HFFc6 (cell line): ENCODE measurements around the gene RMRP. TPM values are rescaled to one million over a fixed set of nuclear protein-coding genes. Genes with fewer than 3 reads are reported as not detected.
A peak's percentile ranks its signal among the peaks of the same experiment; 100 is the strongest.

ENCODE experiments used
- DNase-seq: peaks from one replicate; pipeline ENCODE4 v3.0.0-alpha.2; 2018
- H3K27ac Mint-ChIP-seq: 2 replicates; pipeline ENCODE4 v1.8.0; 2020; ENCODE audit warnings: mild to moderate bottlenecking, mixed read lengths
- H3K27me3 Mint-ChIP-seq: 2 replicates; pipeline ENCODE4 v1.8.0; 2021; ENCODE audit warnings: mild to moderate bottlenecking, moderate library complexity, mixed read lengths; ENCODE audit not compliant: insufficient read depth
- H3K36me3 Mint-ChIP-seq: 2 replicates; pipeline ENCODE4 v1.8.0; 2021; ENCODE audit warnings: low read depth, mixed read lengths
- H3K4me1 Mint-ChIP-seq: 2 replicates; pipeline ENCODE4 v1.8.0; 2020; ENCODE audit warnings: low read depth, mixed read lengths
- H3K4me3 Mint-ChIP-seq: 2 replicates; pipeline ENCODE4 v1.8.0; 2020; ENCODE audit warnings: mild to moderate bottlenecking, moderate library complexity, mixed read lengths
- H3K9me3 Mint-ChIP-seq: 2 replicates; pipeline ENCODE4 v1.8.0; 2020; ENCODE audit warnings: mild to moderate bottlenecking, mixed read lengths
- total RNA-seq, 6 experiments: library from RNA; stranded (reverse); fragmentation: NEBNext Ultra II Directional; extraction: Animal tissue kit (Norgen Biotek cat#: 25700); gene quantifications; 2 replicates in 1 of 6; 3 replicates in 5 of 6; pipeline ENCODE4 v1.2.3, GENCODE V29; 2021
- TF ChIP-seq, protein P1 (sequence below): fragments of 200-600 bp; sonication (generic); IDR thresholded peaks from 2 replicates; pipeline ENCODE4 v1.5.0; 2021; ENCODE audit warnings: antibody characterized with exemption, mild to moderate bottlenecking

RMRP gene
- total RNA-seq, 6 experiments from 2014 or later, result 9,197 to 39,404 (median 23,537) TPM

DNA sequence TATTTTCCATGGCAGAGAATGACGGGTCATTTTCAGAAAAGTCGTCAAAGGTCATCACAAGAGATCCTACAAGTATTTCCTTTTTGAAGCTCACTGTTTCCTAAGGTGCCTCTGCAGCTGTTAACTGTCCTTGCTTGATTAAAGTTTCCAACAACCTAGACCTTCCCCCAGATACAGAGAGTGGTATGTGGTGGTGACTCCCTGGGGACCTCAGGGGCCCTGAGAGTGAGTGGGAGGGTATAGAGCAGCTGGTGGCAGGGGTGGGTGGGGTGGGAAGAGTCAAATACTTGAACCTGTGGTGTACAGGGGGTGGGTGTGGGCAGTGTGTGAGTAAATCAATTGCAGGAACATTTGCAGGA, 38.0 kb downstream of the RMRP start:
- H3K4me1 Mint-ChIP-seq, result no peaks in the 10 kb centered on the region
- H3K27me3 Mint-ChIP-seq, result peaks cover 23% of the 10 kb centered on the region
- H3K36me3 Mint-ChIP-seq, result no peaks in the 10 kb centered on the region; the same call in 1 of the 2 replicates
- TF ChIP-seq, protein P1, sequence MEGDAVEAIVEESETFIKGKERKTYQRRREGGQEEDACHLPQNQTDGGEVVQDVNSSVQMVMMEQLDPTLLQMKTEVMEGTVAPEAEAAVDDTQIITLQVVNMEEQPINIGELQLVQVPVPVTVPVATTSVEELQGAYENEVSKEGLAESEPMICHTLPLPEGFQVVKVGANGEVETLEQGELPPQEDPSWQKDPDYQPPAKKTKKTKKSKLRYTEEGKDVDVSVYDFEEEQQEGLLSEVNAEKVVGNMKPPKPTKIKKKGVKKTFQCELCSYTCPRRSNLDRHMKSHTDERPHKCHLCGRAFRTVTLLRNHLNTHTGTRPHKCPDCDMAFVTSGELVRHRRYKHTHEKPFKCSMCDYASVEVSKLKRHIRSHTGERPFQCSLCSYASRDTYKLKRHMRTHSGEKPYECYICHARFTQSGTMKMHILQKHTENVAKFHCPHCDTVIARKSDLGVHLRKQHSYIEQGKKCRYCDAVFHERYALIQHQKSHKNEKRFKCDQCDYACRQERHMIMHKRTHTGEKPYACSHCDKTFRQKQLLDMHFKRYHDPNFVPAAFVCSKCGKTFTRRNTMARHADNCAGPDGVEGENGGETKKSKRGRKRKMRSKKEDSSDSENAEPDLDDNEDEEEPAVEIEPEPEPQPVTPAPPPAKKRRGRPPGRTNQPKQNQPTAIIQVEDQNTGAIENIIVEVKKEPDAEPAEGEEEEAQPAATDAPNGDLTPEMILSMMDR, result no peak
- H3K9me3 Mint-ChIP-seq, result no peaks in the 10 kb centered on the region
- no peak for DNase-seq
- H3K4me3 Mint-ChIP-seq, result no peak overlapping the region
- no peak overlapping the region for H3K27ac Mint-ChIP-seq

DNA sequence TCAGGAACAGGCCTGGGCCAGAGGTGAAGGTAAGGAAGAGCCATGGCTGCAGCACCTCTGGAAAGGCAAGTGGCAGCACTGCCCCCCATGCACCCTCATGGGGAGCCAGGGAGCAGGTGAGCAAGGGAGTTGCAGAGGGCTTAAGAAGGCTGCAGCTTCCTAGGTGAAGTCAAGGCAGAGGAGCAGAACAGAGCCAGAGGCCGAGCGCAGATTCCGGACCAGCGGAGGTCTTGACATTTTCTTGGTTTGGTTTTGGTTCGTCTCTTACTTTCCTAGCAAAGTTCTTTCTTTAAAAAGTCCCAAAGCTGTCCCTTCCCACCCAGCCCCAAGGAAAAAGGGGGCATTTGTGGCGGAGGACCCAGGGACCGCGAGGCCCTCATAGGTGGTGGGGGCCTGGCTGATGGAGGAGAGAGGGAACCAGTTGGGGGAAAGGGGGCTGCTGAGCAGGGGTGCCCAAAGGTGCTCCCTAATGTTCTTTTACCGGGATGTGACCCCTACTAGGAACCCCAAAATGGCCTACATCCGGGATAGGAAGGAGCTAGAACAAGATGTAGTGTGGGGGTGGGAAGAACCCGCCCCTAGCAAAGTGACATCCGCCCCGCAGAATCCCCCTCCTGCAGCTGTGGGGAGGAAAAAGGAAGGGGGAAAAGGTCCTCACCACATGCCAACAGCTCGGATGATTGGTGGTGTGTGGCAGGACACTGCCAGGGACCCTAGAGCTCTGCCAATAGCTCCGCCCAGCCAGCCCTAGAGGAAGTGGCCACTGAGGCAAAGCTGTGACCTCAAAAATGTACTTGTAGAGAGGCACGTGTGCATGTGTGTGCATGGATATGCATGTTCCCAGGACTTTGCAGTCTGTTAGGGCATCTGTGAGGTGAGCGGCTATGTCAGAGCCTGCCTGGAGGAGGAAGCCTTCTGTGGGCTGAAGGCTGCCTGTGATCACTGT, 38.7 kb downstream of the RMRP start:
- H3K4me1 Mint-ChIP-seq, result no peaks in the 10 kb centered on the region
- H3K36me3 Mint-ChIP-seq, result no peaks in the 10 kb centered on the region; the same call in 1 of the 2 replicates
- H3K9me3 Mint-ChIP-seq, result no peaks in the 10 kb centered on the region
- H3K4me3 Mint-ChIP-seq, result no peak overlapping the region
- TF ChIP-seq, protein P1, result no peak
- no peak for DNase-seq
- H3K27ac Mint-ChIP-seq, result no peak overlapping the region
- H3K27me3 Mint-ChIP-seq, result peaks cover 29% of the 10 kb centered on the region

DNA sequence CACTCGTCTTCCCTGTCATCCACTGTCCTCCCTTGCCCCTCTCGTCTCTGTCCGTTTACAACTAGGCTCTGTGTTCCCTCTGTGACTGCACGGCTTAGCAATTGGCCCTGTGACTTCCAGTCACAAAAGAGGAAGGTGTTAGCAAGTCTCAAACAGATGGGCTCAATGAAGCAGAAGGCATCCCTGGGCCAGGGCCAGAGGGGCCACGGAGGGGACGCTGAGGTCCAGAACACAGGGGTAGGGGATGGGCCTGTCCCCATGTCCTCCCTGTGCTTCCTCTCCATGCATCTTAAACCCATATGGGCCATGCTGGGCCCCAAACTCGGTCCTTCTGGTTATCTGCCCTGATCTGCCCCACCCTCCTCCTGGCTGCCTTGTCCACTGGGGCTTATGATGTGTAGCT, 39.5 kb downstream of the RMRP start, which contains the start of gene CD72:
Gene CD72 (minus strand): TSS at position 89 of the 403 bp plus-strand sequence. CDS start 110 bp downstream, outside the sequence.
- Mint-ChIP-seq H3K27me3 (peaks cover 32% of the 10 kb centered on the region), H3K4me3 (peak within 1 kb of the TSS; percentile 46), H3K27ac (no peak within 1 kb of the TSS)

DNA sequence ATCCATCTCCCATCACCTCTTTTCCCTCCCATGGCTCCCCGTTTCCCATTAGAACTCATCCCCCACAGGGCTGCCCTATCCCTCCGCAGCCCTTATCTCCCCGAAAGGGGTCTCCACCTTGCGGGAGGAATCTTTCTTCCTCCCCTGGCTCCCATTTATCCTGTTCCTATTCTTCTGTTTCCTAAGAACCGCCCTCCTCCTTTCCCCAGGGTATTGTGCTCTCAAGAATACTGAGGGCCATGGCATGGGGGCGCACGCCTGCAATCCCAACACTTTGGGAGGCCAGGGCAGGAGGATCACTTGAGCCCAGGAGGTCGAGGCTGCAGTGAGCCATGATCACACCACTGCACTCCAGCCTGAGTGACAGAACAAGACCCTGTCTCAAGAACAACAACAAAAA, 40.3 kb downstream of the RMRP start:
- no peak overlapping the region for H3K27ac Mint-ChIP-seq
- no peak for DNase-seq
- peak overlapping the region; percentile 46; the same call in 1 of the 2 replicates for H3K4me3 Mint-ChIP-seq
- peaks cover 33% of the 10 kb centered on the region for H3K27me3 Mint-ChIP-seq
- H3K9me3 Mint-ChIP-seq, result no peaks in the 10 kb centered on the region
- H3K36me3 Mint-ChIP-seq, result no peaks in the 10 kb centered on the region; the same call in 1 of the 2 replicates
- TF ChIP-seq, protein P1, result no peak
- H3K4me1 Mint-ChIP-seq, result no peaks in the 10 kb centered on the region

More for the DNA sequence above, 39.5 kb downstream of the RMRP start, which contains the start of gene CD72:
- TF ChIP-seq, protein P1, result no peak
- H3K4me1 Mint-ChIP-seq, result no peaks in the 10 kb centered on the region
- DNase-seq, result no peak
- no peaks in the 10 kb centered on the region for H3K9me3 Mint-ChIP-seq
- H3K36me3 Mint-ChIP-seq, result no peaks in the 10 kb centered on the region; the same call in 1 of the 2 replicates

DNA sequence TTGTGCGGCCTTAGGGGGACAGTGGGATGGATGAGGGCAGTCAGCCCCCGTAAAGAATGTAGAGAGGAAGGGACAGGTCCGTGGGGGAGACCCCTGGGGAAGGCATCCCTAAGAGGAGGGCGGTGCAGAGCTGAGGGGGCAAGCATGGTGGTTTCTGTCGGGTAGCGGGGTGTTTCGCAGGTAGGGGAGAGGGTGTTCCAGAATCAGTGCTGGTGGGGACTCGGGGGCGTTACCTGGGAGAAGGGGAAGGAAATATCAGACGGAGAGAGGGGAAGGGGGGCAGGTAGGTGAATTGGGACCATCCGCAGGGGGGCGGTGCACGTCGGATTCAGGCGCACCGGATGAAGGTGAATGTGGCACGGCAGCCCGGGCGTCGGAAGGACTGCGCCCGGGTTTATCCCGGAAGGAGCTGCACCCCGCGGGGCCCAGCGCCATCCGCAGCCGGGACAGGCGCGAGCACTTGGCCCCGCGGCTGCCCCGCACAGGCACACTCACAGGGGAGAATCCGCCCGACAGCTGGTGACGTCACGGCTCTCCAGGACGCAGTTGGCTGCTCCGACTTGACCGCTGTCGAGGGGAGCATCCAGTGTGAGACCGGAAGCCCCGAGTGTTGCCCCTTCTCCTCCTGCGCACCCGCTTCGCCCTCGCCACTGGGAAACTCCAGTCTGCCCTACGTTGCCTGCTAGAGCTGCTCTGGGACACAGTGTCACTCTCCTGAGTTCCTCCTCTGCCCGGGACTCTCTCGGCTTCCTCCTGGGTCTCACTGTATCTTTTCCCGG, 40.9 kb downstream of the RMRP start:
- H3K27me3 Mint-ChIP-seq, result peaks cover 34% of the 10 kb centered on the region

More for the DNA sequence above, 40.9 kb downstream of the RMRP start:
- no peaks in the 10 kb centered on the region for H3K4me1 Mint-ChIP-seq
- TF ChIP-seq, protein P1, result no peak
- no peak for DNase-seq
- no peak overlapping the region for H3K27ac Mint-ChIP-seq
- no peaks in the 10 kb centered on the region; the same call in 1 of the 2 replicates for H3K36me3 Mint-ChIP-seq
- peak overlapping the region; percentile 46 for H3K4me3 Mint-ChIP-seq
- H3K9me3 Mint-ChIP-seq, result no peaks in the 10 kb centered on the region
